Measurements from ENCODE around the gene SSC5D. TPM values are rescaled to one million over a fixed set of nuclear protein-coding genes. Genes with fewer than 3 reads are reported as not detected.

SSC5D gene
- total and polyA plus RNA-seq, 4 donors, result 0.08 to 1.0 (median 0.51) TPM

GRCh38 chr19:55543567-55543966 lies 55.3 kb downstream of the SSC5D start:
- Histone ChIP-seq H3K27me3 (ENCODE audit: control insufficient read depth in 4 of 4, insufficient read depth in 4 of 4, low read length in 3 of 4) (peaks cover 0 to 2% (median 0%) of the 10 kb centered on the region in 4 donors), H3K9ac (ENCODE audit: low read depth in 1 of 2, low read length in 2 of 2) (no peak overlapping the region), H3K4me3 (ENCODE audit: low read depth in 1 of 3, low read length in 3 of 3) (no peak overlapping the region), H3K9me3 (ENCODE audit: control insufficient read depth in 4 of 4, low read length in 3 of 4) (no peaks in the 10 kb centered on the region), H3K4me1 (ENCODE audit: control insufficient read depth in 4 of 4, insufficient read depth in 4 of 4, low read length in 3 of 4) (peaks cover 0 to 2% (median 0%) of the 10 kb centered on the region in 4 donors), H3K27ac (ENCODE audit: low read depth in 1 of 2, low read length in 2 of 2) (no peak overlapping the region), H3K36me3 (ENCODE audit: control insufficient read depth in 4 of 4, insufficient read depth in 3 of 4, low read depth in 1 of 4, low read length in 3 of 4) (no peaks in the 10 kb centered on the region)
- no peak for TF ChIP-seq HNF4A (conservative IDR thresholded peaks at IDR 0.05)
- TF ChIP-seq FOXA2 (IDR thresholded peaks at IDR 0.05), result no peak
- no peak for TF ChIP-seq ATF3 (IDR thresholded peaks at IDR 0.05)
- TF ChIP-seq REST (IDR thresholded peaks at IDR 0.05), result no peak
- no peak for TF ChIP-seq CTCF (IDR thresholded peaks at IDR 0.05; ENCODE audit: low read depth, low read length, missing input control)
- TF ChIP-seq GABPA (IDR thresholded peaks at IDR 0.05 in 1 of 2, conservative IDR thresholded peaks at IDR 0.05 in 1 of 2), result no peak
- no peak for TF ChIP-seq SP1 (IDR thresholded peaks at IDR 0.05)
- no peak for TF ChIP-seq TAF1 (conservative IDR thresholded peaks at IDR 0.05)
- TF ChIP-seq YY1 (IDR thresholded peaks at IDR 0.05), result no peak
- no peak for TF ChIP-seq RAD21 (IDR thresholded peaks at IDR 0.05)
- no peak for TF ChIP-seq MAX (IDR thresholded peaks at IDR 0.05)
- DNase-seq (ENCODE audit: low spot score), result no peak
- 61% methylated on average over 5 of the region's 5 CpGs for WGBS

- no peak for DNase-seq (ENCODE audit: low spot score)
- Histone ChIP-seq H3K9me3 (ENCODE audit: control insufficient read depth in 4 of 4, low read length in 3 of 4) (no peaks in the 10 kb centered on the region), H3K4me1 (ENCODE audit: control insufficient read depth in 4 of 4, insufficient read depth in 4 of 4, low read length in 3 of 4) (peaks cover 0 to 2% (median 0%) of the 10 kb centered on the region in 4 donors), H3K4me3 (ENCODE audit: low read depth in 1 of 3, low read length in 3 of 3) (no peak overlapping the region), H3K27me3 (ENCODE audit: control insufficient read depth in 4 of 4, insufficient read depth in 4 of 4, low read length in 3 of 4) (peaks cover 0 to 2% (median 0%) of the 10 kb centered on the region in 4 donors), H3K27ac (ENCODE audit: low read depth in 1 of 2, low read length in 2 of 2) (no peak overlapping the region), H3K36me3 (ENCODE audit: control insufficient read depth in 4 of 4, insufficient read depth in 3 of 4, low read depth in 1 of 4, low read length in 3 of 4) (no peaks in the 10 kb centered on the region), H3K9ac (ENCODE audit: low read depth in 1 of 2, low read length in 2 of 2) (no peak overlapping the region)
- WGBS, result 78% methylated on average over 15 of the region's 15 CpGs
- TF ChIP-seq ZBTB33 (IDR thresholded peaks at IDR 0.05) (no peak), HNF4G (IDR thresholded peaks at IDR 0.05) (no peak), FOXA2 (IDR thresholded peaks at IDR 0.05) (no peak), JUND (IDR thresholded peaks at IDR 0.05) (no peak), RXRA (IDR thresholded peaks at IDR 0.05) (no peak), YY1 (IDR thresholded peaks at IDR 0.05) (no peak), SP1 (IDR thresholded peaks at IDR 0.05) (no peak), ATF3 (IDR thresholded peaks at IDR 0.05) (no peak), CTCF (IDR thresholded peaks at IDR 0.05; ENCODE audit: low read depth, low read length, missing input control) (no peak), GABPA (IDR thresholded peaks at IDR 0.05 in 1 of 2, conservative IDR thresholded peaks at IDR 0.05 in 1 of 2) (no peak), REST (IDR thresholded peaks at IDR 0.05) (no peak), FOXA1 (IDR thresholded peaks at IDR 0.05) (no peak), EGR1 (IDR thresholded peaks at IDR 0.05; ENCODE audit: low read depth in 2 of 2) (no peak)
Observed at GRCh38 chr19:55544014-55544413, 55.8 kb downstream of the SSC5D start.

All from liver (tissue), 9 donors.